Naive thymus-derived CD4-positive, alpha-beta T cell (primary cell): ENCODE data around the gene IFRD1. TPM values are rescaled to one million over a fixed set of nuclear protein-coding genes. Genes with fewer than 3 reads are reported as not detected.

Source experiments
- ATAC-seq: fragments of 150-1000 bp; cut with Tn5 transposase; 2 replicates; pipeline ENCODE4 v1.10.0; 2021; ENCODE audit warnings: mild to moderate bottlenecking, moderate library complexity
- CTCF ChIA-PET: fragments of 350-600 bp; sonication (Branson Sonifier 250); formaldehyde crosslinking; loops from one replicate; lab custom pipeline; 2021; ENCODE audit warnings: antibody characterized with exemption; lab: Charles Lee
- POLR2A ChIA-PET: fragments of 350-600 bp; sonication (Branson Sonifier 250); formaldehyde crosslinking; loops from one replicate; lab custom pipeline; 2021; ENCODE audit warnings: antibody characterized with exemption, inconsistent platforms; lab: Charles Lee
- DNase-seq, 9 donors: peaks; one replicate each; pipeline versions ENCODE4 v3.0.0 to v3.0.0-alpha.2; 2020 to 2022; ENCODE audit warnings: mixed read lengths in 1 of 9
- H3K27ac ChIP-seq: one replicate; pipeline ENCODE4 v1.7.0; 2013; ENCODE audit warnings: mild to moderate bottlenecking, low read depth, low read length, moderate library complexity
- H3K27me3 ChIP-seq, 2 donors: one replicate each; pipeline ENCODE4 v1.7.0; 2013; ENCODE audit warnings: low read length in 2 of 2, mild to moderate bottlenecking in 2 of 2, moderate library complexity in 2 of 2; ENCODE audit not compliant: control insufficient read depth in 2 of 2, insufficient read depth in 2 of 2
- H3K36me3 ChIP-seq, 3 experiments: 1 replicate in 2 of 3; 2 replicates in 1 of 3; pipeline ENCODE4 v1.7.0; 2013; ENCODE audit warnings: low read length in 3 of 3, mild to moderate bottlenecking in 3 of 3, moderate library complexity in 1 of 3; ENCODE audit not compliant: insufficient read depth in 3 of 3, control insufficient read depth in 2 of 3
- H3K4me1 ChIP-seq, 2 donors: one replicate each; pipeline ENCODE4 v1.7.0; 2013; ENCODE audit warnings: low read length in 2 of 2, mild to moderate bottlenecking in 2 of 2, moderate library complexity in 1 of 2; ENCODE audit not compliant: control insufficient read depth in 2 of 2, insufficient read depth in 2 of 2
- H3K4me3 ChIP-seq: 2 replicates; pipeline ENCODE4 v1.7.0; 2013; ENCODE audit warnings: mild to moderate bottlenecking, low read length
- H3K9me3 ChIP-seq, 3 experiments: 1 replicate in 2 of 3; 2 replicates in 1 of 3; pipeline ENCODE4 v1.7.0; 2013; ENCODE audit warnings: low read length in 3 of 3; ENCODE audit not compliant: control insufficient read depth in 2 of 3
- H3K27ac Mint-ChIP-seq, 9 donors: one replicate each; pipeline ENCODE4 v1.8.0; 2020 to 2022; ENCODE audit warnings: mixed read lengths in 9 of 9, mild to moderate bottlenecking in 8 of 9, moderate library complexity in 5 of 9, inconsistent platforms in 2 of 9
- H3K27me3 Mint-ChIP-seq, 5 donors: one replicate each; pipeline ENCODE4 v1.8.0; 2021 to 2022; ENCODE audit warnings: mixed read lengths in 5 of 5, mild to moderate bottlenecking in 1 of 5
- H3K36me3 Mint-ChIP-seq, 5 donors: one replicate each; pipeline ENCODE4 v1.8.0; 2020 to 2022; ENCODE audit warnings: mixed read lengths in 5 of 5, mild to moderate bottlenecking in 3 of 5, inconsistent platforms in 1 of 5
- H3K4me1 Mint-ChIP-seq, 7 donors: one replicate each; pipeline ENCODE4 v1.8.0; 2020 to 2022; ENCODE audit warnings: mixed read lengths in 7 of 7, mild to moderate bottlenecking in 3 of 7, inconsistent platforms in 1 of 7
- H3K4me3 Mint-ChIP-seq, 10 donors: one replicate each; pipeline ENCODE4 v1.8.0; 2020 to 2022; ENCODE audit warnings: mild to moderate bottlenecking in 10 of 10, mixed read lengths in 10 of 10, moderate library complexity in 6 of 10, inconsistent platforms in 2 of 10
- H3K9me3 Mint-ChIP-seq, 11 donors: one replicate each; pipeline ENCODE4 v1.8.0; 2020 to 2022; ENCODE audit warnings: mixed read lengths in 11 of 11, mild to moderate bottlenecking in 4 of 11, inconsistent platforms in 1 of 11, moderate library complexity in 1 of 11
- intact Hi-C, 2 donors: fragments of 100-400 bp; cut with micrococcal nuclease; formaldehyde crosslinking; loops; one replicate each; pipeline ENCODE4 v1.15.1; 2023
- polyA plus RNA-seq, 2 donors: library from polyadenylated mRNA; unstranded; fragments of 300-500 nt; fragmentation: Illumina TruSeq; gene quantifications; one replicate each; pipeline ENCODE4 v1.2.3, GENCODE V29; 2021
- total RNA-seq, 6 experiments: library from RNA in 5 of 6; stranded (reverse) in 5 of 6; gene quantifications; 1 replicate in 5 of 6; 2 replicates in 1 of 6; pipeline ENCODE4 v1.2.3 and lab custom pipeline; 2021 to 2026

IFRD1 gene
- total and polyA plus RNA-seq, 7 experiments from 2014 or later = 25.2 to 250 (median 56.5) TPM

DNA sequence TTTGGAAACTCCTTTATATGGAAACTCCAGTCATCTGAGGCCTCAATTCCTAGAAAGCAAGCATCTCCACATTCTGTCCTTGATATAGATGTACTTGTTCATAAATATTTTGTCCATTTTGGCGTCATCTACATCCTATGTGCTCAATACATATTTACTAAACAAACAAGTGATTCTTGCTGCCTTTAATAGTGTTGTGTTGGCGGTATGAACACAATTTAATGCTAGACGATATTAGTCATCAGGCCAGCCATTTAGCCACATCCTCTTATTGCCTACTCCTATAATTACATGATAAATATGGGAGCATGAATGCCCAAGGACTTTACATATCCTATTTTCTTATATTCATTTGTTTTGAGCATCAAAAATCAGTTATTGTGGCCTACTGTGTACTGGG, 18.5 kb upstream of the IFRD1 start:
- H3K9me3 Mint-ChIP-seq = no peaks in the 10 kb centered on the region
- peaks cover 0 to 3% (median 0%) of the 10 kb centered on the region in 5 donors for H3K36me3 Mint-ChIP-seq
- CTCF ChIA-PET = no interaction called here
- no peak overlapping the region for H3K27ac ChIP-seq
- DNase-seq = no peak
- no peak overlapping the region for H3K4me3 Mint-ChIP-seq
- no peaks in the 10 kb centered on the region for H3K9me3 ChIP-seq
- POLR2A ChIA-PET = no interaction called here
- no peaks in the 10 kb centered on the region for H3K4me1 Mint-ChIP-seq
- H3K27ac Mint-ChIP-seq = no peak overlapping the region
- no peak for ATAC-seq
- H3K4me1 ChIP-seq = no peaks in the 10 kb centered on the region
- H3K27me3 Mint-ChIP-seq = peaks cover 0 to 4% (median 0%) of the 10 kb centered on the region in 5 donors
- no peak overlapping the region for H3K4me3 ChIP-seq
- no peaks in the 10 kb centered on the region for H3K36me3 ChIP-seq
- intact Hi-C loops = no loop called here
- no peaks in the 10 kb centered on the region for H3K27me3 ChIP-seq

DNA sequence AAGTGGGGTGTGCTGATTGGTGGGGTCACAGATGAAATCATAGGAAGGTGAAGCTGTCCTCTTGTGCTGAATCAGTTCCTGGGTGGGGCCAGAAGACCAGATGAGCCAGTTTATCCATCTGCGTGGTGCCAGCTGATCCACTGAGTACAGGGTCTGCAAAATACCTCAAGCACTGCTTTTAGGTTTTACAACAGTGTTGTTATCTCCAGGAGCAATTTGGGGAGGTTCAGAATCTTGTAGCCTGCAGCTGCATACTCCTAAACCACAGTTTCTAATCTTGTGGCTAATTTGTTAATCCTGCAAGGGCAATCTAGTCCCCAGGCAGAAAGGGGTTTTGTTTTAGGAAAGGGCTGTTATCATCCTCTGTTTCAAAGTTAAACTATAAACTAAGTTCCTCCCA, 17.0 kb upstream of the IFRD1 start:
- ATAC-seq = no peak
- H3K36me3 ChIP-seq = no peaks in the 10 kb centered on the region
- no peak overlapping the region for H3K4me3 Mint-ChIP-seq
- DNase-seq = no peak
- H3K27ac Mint-ChIP-seq = no peak overlapping the region
- H3K9me3 Mint-ChIP-seq = no peaks in the 10 kb centered on the region
- H3K27me3 Mint-ChIP-seq = peaks cover 0 to 10% (median 4%) of the 10 kb centered on the region in 5 donors
- H3K27ac ChIP-seq = no peak overlapping the region
- H3K4me1 ChIP-seq = no peaks in the 10 kb centered on the region
- intact Hi-C loops = no loop called here
- H3K27me3 ChIP-seq = no peaks in the 10 kb centered on the region
- CTCF ChIA-PET = no interaction called here
- POLR2A ChIA-PET = no interaction called here
- no peak overlapping the region for H3K4me3 ChIP-seq
- no peaks in the 10 kb centered on the region for H3K9me3 ChIP-seq
- no peaks in the 10 kb centered on the region for H3K4me1 Mint-ChIP-seq
- H3K36me3 Mint-ChIP-seq = peaks cover 0 to 3% (median 0%) of the 10 kb centered on the region in 5 donors

DNA sequence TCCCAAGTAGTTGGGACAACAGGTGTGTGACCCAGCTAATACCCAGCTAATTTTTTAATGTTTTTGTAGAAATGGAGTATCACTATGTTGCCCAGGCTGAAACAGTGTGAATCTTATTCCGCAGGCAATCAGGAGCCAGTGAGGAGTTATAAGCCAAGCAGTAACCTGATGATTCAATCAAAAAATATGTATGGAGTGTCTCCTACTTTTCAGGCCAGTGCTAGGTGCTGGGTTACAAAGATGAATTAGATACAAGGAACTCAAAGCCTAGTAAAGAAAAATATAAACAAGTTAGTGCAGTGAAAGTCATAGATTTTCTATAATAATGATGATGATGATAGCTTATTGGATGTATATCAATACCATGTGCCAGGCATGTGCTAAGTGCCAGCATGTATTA, 13.2 kb upstream of the IFRD1 start:
- intact Hi-C loops = no loop called here
- ATAC-seq (no peak), DNase-seq (no peak)
- Histone ChIP-seq H3K9me3 (no peaks in the 10 kb centered on the region), H3K27ac (no peak overlapping the region), H3K4me1 (no peaks in the 10 kb centered on the region), H3K4me3 (no peak overlapping the region), H3K36me3 (no peaks in the 10 kb centered on the region), H3K27me3 (no peaks in the 10 kb centered on the region)
- no peaks in the 10 kb centered on the region for H3K4me1 Mint-ChIP-seq
- peaks cover 0 to 14% (median 4%) of the 10 kb centered on the region in 5 donors for H3K27me3 Mint-ChIP-seq
- ChIA-PET POLR2A (no interaction called here), CTCF (no interaction called here)
- H3K4me3 Mint-ChIP-seq = no peak overlapping the region
- H3K27ac Mint-ChIP-seq = no peak overlapping the region
- H3K9me3 Mint-ChIP-seq = no peaks in the 10 kb centered on the region
- H3K36me3 Mint-ChIP-seq = peaks cover 0 to 3% (median 0%) of the 10 kb centered on the region in 5 donors

DNA sequence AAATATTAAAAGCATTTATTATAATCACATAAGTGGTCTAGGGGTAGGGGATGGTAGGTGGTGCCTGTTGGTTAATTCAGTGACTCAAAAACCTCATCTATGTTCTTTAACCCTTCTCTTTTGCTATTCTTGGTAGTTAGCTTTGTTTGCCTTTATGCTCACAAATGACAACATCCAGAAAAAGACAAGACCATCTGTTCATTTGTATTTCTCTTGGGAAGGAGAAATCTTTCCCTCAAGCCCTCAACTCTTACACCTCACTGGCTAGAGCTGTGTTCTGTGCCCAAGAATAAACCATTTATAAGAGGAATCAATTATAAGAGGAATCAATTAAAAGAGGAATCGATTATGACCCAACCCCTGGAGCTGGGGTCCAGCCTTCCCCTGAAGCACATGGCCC, 10.8 kb upstream of the IFRD1 start:
- peaks cover 0 to 15% (median 4%) of the 10 kb centered on the region in 5 donors for H3K27me3 Mint-ChIP-seq
- ATAC-seq (no peak), DNase-seq (no peak)
- Histone ChIP-seq H3K4me3 (no peak overlapping the region), H3K27me3 (no peaks in the 10 kb centered on the region), H3K9me3 (no peaks in the 10 kb centered on the region), H3K36me3 (no peaks in the 10 kb centered on the region), H3K27ac (no peak overlapping the region), H3K4me1 (no peaks in the 10 kb centered on the region)
- intact Hi-C loops = no loop called here
- ChIA-PET POLR2A (interaction anchor here (0.6 kb wide), 1 partner anchor 12 kb away, joined by 6 read pairs; no protein-coding TSS in a partner anchor), CTCF (no interaction called here)
- no peak overlapping the region for H3K4me3 Mint-ChIP-seq
- H3K4me1 Mint-ChIP-seq = no peaks in the 10 kb centered on the region
- no peaks in the 10 kb centered on the region for H3K36me3 Mint-ChIP-seq
- H3K27ac Mint-ChIP-seq = no peak overlapping the region
- no peaks in the 10 kb centered on the region for H3K9me3 Mint-ChIP-seq

DNA sequence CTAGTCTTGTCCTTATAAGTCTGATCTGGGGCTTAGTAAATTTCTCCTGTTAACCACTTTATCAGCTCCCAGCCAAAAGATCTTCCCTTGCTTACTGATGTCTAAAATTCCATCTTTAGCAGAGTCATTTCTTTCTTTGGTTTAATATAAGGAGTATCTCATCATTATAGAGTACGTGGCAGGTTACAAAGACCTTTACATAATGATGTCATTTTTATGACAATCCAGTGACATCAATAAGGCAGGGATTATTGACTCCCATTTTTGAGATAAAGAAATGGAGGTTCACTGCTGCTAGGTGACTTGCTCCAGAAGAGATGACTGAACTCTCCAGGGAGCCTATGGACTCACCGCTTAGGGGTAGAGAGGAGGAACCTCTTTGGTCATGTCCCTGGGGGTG, 8.1 kb upstream of the IFRD1 start:
- Histone ChIP-seq H3K36me3 (no peaks in the 10 kb centered on the region), H3K27me3 (no peaks in the 10 kb centered on the region), H3K9me3 (no peaks in the 10 kb centered on the region), H3K27ac (no peak overlapping the region), H3K4me1 (no peaks in the 10 kb centered on the region), H3K4me3 (no peak overlapping the region)
- no peak for DNase-seq
- Mint-ChIP-seq H3K4me3 (no peak overlapping the region), H3K4me1 (peaks cover 0 to 6% (median 0%) of the 10 kb centered on the region in 7 donors), H3K27me3 (peaks cover 0 to 15% (median 4%) of the 10 kb centered on the region in 5 donors), H3K9me3 (no peaks in the 10 kb centered on the region), H3K36me3 (no peaks in the 10 kb centered on the region), H3K27ac (no peak overlapping the region)
- POLR2A ChIA-PET = no interaction called here
- CTCF ChIA-PET = no interaction called here
- intact Hi-C loops = no loop called here
- ATAC-seq = no peak

DNA sequence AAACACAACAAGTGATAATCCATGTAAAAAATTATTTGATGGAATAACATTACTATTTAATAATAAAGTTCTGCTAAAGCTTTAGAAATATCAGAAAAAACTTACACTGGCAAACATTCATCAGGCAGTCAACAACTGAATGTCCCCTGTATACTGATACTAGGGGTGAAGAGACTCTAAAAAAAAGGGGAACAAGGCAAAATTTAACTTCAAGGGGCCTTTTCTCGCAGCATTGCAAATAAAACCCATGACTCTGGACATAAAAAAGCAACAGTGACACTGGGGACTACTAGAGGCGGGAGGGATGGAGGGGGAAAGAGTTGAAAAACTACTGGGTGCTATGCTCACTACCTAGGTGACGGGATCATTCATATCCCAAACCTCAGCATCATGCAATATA, 5.8 kb upstream of the IFRD1 start:
- intact Hi-C loops = no loop called here
- DNase-seq = no peak
- no peak overlapping the region for H3K27ac ChIP-seq
- H3K4me1 Mint-ChIP-seq = peaks cover 4 to 17% (median 11%) of the 10 kb centered on the region in 7 donors
- H3K36me3 ChIP-seq = no peaks in the 10 kb centered on the region
- POLR2A ChIA-PET = no interaction called here
- H3K9me3 Mint-ChIP-seq = no peaks in the 10 kb centered on the region
- H3K36me3 Mint-ChIP-seq = no peaks in the 10 kb centered on the region
- no peak overlapping the region for H3K27ac Mint-ChIP-seq
- ATAC-seq = no peak
- peaks cover 0 to 3% of the 10 kb centered on the region in 2 donors for H3K4me1 ChIP-seq
- peaks cover 0 to 2% (median 0%) of the 10 kb centered on the region in 5 donors for H3K27me3 Mint-ChIP-seq
- H3K27me3 ChIP-seq = no peaks in the 10 kb centered on the region
- no peak overlapping the region for H3K4me3 ChIP-seq
- no peak overlapping the region for H3K4me3 Mint-ChIP-seq
- no peaks in the 10 kb centered on the region for H3K9me3 ChIP-seq
- CTCF ChIA-PET = no interaction called here

DNA sequence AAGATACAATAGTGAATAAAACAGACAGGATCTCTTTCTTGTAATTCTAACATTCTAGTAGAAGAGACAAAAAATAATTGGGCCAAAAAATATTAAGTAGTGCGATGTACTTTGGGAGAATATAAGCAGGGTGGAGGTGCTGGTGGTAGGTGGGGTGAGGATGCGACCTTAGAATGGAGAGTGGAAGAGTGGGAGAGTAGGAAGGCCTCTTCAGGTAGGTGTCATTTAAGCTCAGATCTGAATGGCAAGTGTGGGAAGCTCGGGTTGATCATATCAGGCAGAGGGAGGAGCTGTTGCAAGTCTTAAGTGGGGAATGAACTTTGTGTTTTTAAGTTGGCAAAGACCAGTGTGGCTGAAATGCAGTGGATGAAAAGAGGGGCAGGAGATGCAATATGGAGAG, 3.8 kb upstream of the IFRD1 start:
- peaks cover 0 to 7% of the 10 kb centered on the region in 2 donors for H3K4me1 ChIP-seq
- H3K9me3 ChIP-seq = no peaks in the 10 kb centered on the region
- POLR2A ChIA-PET = no interaction called here
- no peak for DNase-seq
- intact Hi-C loops = no loop called here
- Mint-ChIP-seq H3K27ac (peak overlapping the region in 1 of 9 donors; percentile 19), H3K27me3 (peaks cover 0 to 2% (median 0%) of the 10 kb centered on the region in 5 donors), H3K4me3 (no peak overlapping the region), H3K36me3 (peaks cover 0 to 1% (median 0%) of the 10 kb centered on the region in 5 donors), H3K9me3 (peaks cover 0 to 4% (median 0%) of the 10 kb centered on the region in 11 donors), H3K4me1 (peaks cover 10 to 25% (median 20%) of the 10 kb centered on the region in 7 donors)
- no peaks in the 10 kb centered on the region for H3K27me3 ChIP-seq
- CTCF ChIA-PET = no interaction called here
- H3K4me3 ChIP-seq = no peak overlapping the region
- no peak overlapping the region for H3K27ac ChIP-seq
- H3K36me3 ChIP-seq = peaks cover 0 to 9% (median 0%) of the 10 kb centered on the region in 3 experiments
- no peak for ATAC-seq
